Esophagus (tissue), 2 donors: ENCODE results near the gene PARD3B. TPM values are rescaled to one million over a fixed set of nuclear protein-coding genes. Genes with fewer than 3 reads are reported as not detected.

Experiments used
- H3K27ac ChIP-seq, 2 donors: one replicate each; pipeline ENCODE4 v1.5.1; 2013; ENCODE audit warnings: low read depth in 2 of 2, mild to moderate bottlenecking in 2 of 2, inconsistent platforms in 1 of 2, low read length in 1 of 2, moderate library complexity in 1 of 2
- H3K27me3 ChIP-seq, 2 donors: one replicate each; pipeline ENCODE4 v1.6.1; 2013; ENCODE audit warnings: low read length in 2 of 2, control low read depth in 1 of 2, mild to moderate bottlenecking in 1 of 2; ENCODE audit not compliant: insufficient read depth in 2 of 2, control insufficient read depth in 1 of 2
- H3K36me3 ChIP-seq, 2 donors: one replicate each; pipeline ENCODE4 v1.6.1; 2013; ENCODE audit warnings: low read length in 1 of 2; ENCODE audit not compliant: control insufficient read depth in 2 of 2, insufficient read depth in 2 of 2
- H3K4me1 ChIP-seq, 2 donors: one replicate each; pipeline ENCODE4 v1.6.1; 2013; ENCODE audit warnings: low read length in 1 of 2; ENCODE audit not compliant: control insufficient read depth in 2 of 2, insufficient read depth in 2 of 2
- H3K4me3 ChIP-seq, 2 donors: one replicate each; pipeline ENCODE4 v1.5.1; 2013; ENCODE audit warnings: low read length in 2 of 2, mild to moderate bottlenecking in 2 of 2, low read depth in 1 of 2, moderate library complexity in 1 of 2
- H3K9me3 ChIP-seq, 2 donors: one replicate each; pipeline ENCODE4 v1.6.1; 2013; ENCODE audit warnings: mild to moderate bottlenecking in 2 of 2, low read depth in 1 of 2, low read length in 1 of 2, moderate library complexity in 1 of 2; ENCODE audit not compliant: control insufficient read depth in 2 of 2, insufficient read depth in 1 of 2
- WGBS, 2 donors: extraction: QIAGEN DNeasy Blood & Tissue Kit; methylation state at CpG; one replicate each; pipeline ENCODE4 v1.1.7; 2013; 5-methylcytosine and 5-hydroxymethylcytosine counted together
- polyA plus RNA-seq, 2 donors: library from polyadenylated mRNA; stranded (reverse); fragments of 200-250 nt; gene quantifications; one replicate each; pipeline ENCODE4 v1.2.3, GENCODE V29; 2013
- donor health status: healthy with polysubstance abuse.
- donor health status: Bipolar disorder and iron deficiency.

The PARD3B gene
- polyA plus RNA-seq, 2 donors, result 1.2 to 1.3 TPM

DNA sequence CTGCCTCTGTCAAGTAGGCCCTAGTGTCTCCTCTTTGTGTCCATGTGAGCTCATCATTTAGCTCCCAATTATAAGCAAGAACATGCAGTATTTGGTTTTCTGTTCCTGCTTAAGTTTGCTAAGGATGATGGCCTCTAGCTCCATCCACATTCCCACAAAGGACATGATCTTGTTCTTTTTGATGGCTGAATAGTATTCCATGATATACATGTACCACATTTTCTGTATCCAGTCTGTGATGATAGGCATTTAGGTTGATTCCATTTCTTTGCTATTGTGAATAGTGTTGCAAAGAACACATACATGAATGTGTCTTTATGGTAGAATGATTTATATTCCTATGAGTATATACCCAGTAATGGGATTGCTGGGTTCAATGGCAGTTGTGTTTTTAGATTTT is 263.2 kb downstream of the PARD3B start:
- no peak overlapping the region for H3K27ac ChIP-seq
- no peaks in the 10 kb centered on the region for H3K9me3 ChIP-seq
- H3K4me3 ChIP-seq, result no peak overlapping the region
- no peaks in the 10 kb centered on the region for H3K27me3 ChIP-seq
- H3K36me3 ChIP-seq, result no peaks in the 10 kb centered on the region
- peaks cover 0 to 2% of the 10 kb centered on the region in 2 donors for H3K4me1 ChIP-seq

DNA sequence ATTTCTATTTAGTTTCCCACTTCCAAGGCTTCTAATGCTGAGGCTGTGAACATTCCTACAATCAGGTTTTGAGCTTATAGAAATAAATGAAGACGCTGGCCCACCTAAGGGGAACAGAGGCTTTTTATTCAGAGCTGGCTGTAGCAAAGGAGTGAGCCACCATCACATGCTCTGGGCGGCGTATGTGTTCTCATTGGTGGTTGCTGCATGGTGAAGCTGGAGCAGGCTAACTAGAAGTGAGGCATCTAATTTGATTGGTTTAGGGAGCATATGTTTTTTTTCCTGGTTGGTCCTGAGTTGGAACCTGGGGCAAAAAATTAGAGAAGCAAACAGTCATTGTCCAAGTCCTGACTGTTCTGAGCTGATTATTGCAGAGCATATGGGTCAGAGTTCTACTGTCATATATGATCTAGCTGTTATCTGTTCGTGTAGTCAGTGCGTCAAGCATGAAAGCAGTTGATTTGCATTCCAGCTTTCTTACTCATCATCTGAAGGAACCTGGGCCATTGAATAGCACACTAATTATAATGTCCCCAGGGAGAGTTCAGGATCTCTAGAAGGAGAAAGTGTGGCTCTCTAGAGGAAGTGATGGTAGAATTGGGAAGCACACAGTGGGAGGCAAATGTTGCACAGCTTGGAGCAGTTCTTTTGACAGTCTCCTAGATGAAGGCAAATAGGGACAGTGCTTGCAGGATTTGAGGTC is 279.6 kb downstream of the PARD3B start:
- H3K27me3 ChIP-seq, result no peaks in the 10 kb centered on the region
- H3K27ac ChIP-seq, result no peak overlapping the region
- no peak overlapping the region for H3K4me3 ChIP-seq
- no peaks in the 10 kb centered on the region for H3K36me3 ChIP-seq
- 78 to 81% methylated on average over 5 of the region's 5 CpGs for WGBS, 2 donors
- no peaks in the 10 kb centered on the region for H3K4me1 ChIP-seq
- H3K9me3 ChIP-seq, result no peaks in the 10 kb centered on the region

DNA sequence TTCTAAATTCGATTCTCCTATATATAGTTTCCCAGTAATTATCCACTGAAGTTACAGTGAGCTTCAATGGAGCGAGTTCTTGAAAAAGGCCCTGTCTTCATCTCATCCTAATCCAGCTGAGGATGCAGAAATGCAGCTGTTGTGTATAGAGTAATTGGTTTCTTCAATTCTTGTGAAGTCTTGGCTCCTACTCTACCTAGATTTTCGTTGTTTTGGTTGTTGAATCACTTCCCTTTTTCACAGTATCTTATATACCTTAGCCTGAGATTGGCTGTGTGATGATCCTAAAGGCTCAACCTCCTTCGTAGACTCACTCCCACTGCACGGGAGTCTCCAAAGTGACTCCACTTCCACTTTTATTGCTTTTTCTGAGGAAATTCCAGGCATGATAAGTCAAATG is 280.4 kb downstream of the PARD3B start:
- no peaks in the 10 kb centered on the region for H3K27me3 ChIP-seq
- H3K4me3 ChIP-seq, result no peak overlapping the region
- H3K36me3 ChIP-seq, result no peaks in the 10 kb centered on the region
- no peaks in the 10 kb centered on the region for H3K9me3 ChIP-seq
- no peak overlapping the region for H3K27ac ChIP-seq
- H3K4me1 ChIP-seq, result no peaks in the 10 kb centered on the region
- 89 to 90% methylated on average over 5 of the region's 5 CpGs for WGBS, 2 donors

DNA sequence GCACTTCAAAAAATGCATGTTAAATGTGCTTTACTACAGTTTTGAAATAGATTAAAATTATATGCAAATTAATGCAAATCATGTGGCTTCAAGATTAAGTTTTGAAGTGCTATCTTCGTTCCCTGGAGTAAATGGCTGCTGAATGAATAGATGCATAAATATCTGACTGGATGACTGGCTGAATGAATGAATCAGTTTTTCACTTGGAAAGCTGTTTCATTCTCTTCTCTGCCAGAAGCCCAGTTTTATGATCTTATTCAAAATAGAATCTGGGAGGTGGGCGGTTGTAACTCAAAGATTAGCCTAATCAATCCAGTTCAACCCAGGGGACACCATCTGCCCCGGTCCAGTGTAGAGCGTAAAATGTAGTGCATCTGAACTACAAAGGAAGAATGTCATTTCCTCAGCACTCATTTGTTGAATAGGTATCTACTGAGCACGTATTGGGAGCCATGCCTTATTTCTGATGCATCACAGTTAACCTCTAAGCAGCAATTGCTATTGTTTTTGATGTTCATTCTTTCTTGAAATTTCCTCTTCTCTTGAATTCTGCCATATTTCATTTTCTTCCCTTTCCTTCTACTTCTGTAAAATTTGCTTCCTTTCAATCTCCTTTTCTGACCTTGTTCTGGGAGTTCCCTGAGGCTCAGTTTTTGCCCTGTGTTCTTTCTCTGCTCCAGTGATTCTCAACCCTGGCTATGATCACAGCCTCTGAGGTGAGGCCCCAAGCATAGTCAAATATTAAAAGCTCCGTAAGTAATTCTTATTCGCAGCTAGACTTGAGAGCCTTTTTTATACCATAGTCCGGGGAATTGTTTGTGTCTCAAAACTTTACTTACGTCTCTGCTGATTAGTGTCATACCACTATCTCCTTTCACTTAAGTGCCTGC is 282.7 kb downstream of the PARD3B start:
- WGBS, 2 donors, result 86% methylated on average over 9 of the region's 9 CpGs
- Histone ChIP-seq H3K36me3 (no peaks in the 10 kb centered on the region), H3K27ac (no peak overlapping the region), H3K4me1 (no peaks in the 10 kb centered on the region), H3K27me3 (no peaks in the 10 kb centered on the region), H3K4me3 (no peak overlapping the region), H3K9me3 (no peaks in the 10 kb centered on the region)

DNA sequence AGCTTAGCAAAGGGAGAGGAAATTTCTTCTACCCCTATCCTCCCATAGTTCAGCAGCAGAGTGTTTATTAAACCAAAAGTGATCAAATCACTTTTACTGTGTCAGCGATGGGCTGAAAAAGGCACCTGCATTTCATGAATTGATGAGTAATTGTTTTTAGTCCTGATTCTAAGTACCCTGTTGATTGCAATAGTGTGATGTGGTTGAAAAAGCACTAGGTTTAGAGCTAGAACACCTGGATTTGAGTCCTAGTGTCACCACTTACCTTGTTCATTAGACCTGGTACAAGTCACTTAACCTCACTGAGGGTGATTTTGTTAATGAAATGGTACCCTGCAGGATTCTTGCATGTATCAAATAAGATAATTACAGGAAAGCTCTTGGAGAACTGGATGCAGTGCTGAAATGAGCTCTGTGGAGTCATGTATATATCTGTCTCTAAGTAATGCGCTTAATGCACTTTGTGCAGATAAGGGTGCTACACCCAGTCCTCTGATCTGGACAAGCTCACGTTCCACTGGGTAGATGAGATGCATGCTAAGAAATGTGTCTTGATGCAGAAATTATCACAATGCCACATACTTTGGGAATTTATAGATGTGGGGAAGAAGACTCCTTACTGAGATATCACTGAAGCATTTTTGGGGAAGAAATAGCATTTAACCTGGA is 289.6 kb downstream of the PARD3B start:
- no peaks in the 10 kb centered on the region for H3K27me3 ChIP-seq
- WGBS, 2 donors, result 95 to 96% methylated on average over 3 of the region's 3 CpGs
- no peaks in the 10 kb centered on the region for H3K36me3 ChIP-seq
- H3K27ac ChIP-seq, result no peak overlapping the region
- no peaks in the 10 kb centered on the region for H3K4me1 ChIP-seq
- H3K9me3 ChIP-seq, result no peaks in the 10 kb centered on the region
- no peak overlapping the region for H3K4me3 ChIP-seq

DNA sequence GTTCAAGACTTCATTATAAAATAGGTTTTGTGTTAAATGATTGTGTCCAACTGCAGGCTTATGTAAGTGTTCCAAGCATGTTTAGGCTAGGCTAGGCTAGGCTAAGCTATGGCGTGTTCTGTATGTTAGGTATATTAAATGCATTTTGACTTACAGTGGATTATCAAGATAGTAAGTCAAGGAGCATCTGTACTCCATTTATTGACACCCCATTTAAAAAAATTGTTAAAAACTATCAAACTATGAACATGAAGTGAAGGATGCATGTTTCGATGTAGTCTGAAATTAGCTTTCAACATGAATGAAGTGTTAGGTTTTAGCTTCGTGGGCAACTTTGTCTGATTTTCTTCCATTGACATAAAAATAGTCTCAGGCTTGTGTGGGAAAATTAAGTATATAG is 290.5 kb downstream of the PARD3B start:
- Histone ChIP-seq H3K27ac (no peak overlapping the region), H3K9me3 (no peaks in the 10 kb centered on the region), H3K4me1 (no peaks in the 10 kb centered on the region), H3K4me3 (no peak overlapping the region), H3K27me3 (no peaks in the 10 kb centered on the region), H3K36me3 (no peaks in the 10 kb centered on the region)
- 95 to 96% methylated on average over 3 of the region's 3 CpGs for whole genome bisulfite sequencing, 2 donors

DNA sequence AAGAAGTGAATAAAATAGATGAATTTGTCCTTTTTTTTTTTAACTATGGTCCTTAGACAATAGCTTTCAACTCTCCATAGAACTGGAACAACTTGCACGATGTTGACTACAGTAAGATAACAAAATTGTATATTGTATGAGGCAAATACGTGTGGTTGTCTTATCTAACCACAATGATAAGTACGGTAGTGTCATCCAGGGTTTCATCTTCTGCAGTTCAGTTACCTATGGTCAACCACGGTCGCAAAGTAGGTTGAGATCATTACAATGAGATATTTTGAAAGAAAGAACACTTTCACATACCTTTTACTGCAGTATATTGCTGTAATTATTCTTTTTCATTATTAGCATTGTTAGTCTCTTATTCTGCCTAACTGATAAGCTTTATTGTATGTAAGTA is 295.2 kb downstream of the PARD3B start:
- Histone ChIP-seq H3K9me3 (no peaks in the 10 kb centered on the region), H3K4me1 (peaks cover 0 to 3% of the 10 kb centered on the region in 2 donors), H3K4me3 (no peak overlapping the region), H3K27me3 (no peaks in the 10 kb centered on the region), H3K36me3 (no peaks in the 10 kb centered on the region), H3K27ac (no peak overlapping the region)
- WGBS, 2 donors, result 82 to 89% methylated on average over 5 of the region's 5 CpGs

DNA sequence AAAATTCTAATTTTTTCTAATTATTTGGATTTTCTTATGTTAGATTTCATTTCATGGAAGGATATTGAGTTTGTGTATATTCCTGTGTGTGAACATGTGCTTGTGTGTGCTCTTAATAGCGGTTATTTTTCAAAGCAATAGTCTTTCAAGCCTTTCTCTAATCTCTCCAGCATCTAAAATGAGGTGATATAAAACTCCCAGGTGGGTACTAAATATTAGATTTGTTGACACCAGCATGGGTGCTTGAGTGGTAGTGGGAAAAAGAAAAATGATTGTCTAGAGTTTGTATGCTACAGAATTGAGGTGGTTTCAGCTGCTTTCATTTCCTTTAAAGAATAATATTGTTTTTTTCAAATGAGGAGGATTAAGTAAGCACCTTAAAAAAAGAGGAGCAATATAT is 296.8 kb downstream of the PARD3B start:
- Histone ChIP-seq H3K36me3 (no peaks in the 10 kb centered on the region), H3K4me1 (peaks cover 0 to 3% of the 10 kb centered on the region in 2 donors), H3K4me3 (no peak overlapping the region), H3K9me3 (no peaks in the 10 kb centered on the region), H3K27me3 (no peaks in the 10 kb centered on the region), H3K27ac (no peak overlapping the region)
- 91 to 93% methylated on average over 1 of the region's 1 CpG for WGBS, 2 donors

DNA sequence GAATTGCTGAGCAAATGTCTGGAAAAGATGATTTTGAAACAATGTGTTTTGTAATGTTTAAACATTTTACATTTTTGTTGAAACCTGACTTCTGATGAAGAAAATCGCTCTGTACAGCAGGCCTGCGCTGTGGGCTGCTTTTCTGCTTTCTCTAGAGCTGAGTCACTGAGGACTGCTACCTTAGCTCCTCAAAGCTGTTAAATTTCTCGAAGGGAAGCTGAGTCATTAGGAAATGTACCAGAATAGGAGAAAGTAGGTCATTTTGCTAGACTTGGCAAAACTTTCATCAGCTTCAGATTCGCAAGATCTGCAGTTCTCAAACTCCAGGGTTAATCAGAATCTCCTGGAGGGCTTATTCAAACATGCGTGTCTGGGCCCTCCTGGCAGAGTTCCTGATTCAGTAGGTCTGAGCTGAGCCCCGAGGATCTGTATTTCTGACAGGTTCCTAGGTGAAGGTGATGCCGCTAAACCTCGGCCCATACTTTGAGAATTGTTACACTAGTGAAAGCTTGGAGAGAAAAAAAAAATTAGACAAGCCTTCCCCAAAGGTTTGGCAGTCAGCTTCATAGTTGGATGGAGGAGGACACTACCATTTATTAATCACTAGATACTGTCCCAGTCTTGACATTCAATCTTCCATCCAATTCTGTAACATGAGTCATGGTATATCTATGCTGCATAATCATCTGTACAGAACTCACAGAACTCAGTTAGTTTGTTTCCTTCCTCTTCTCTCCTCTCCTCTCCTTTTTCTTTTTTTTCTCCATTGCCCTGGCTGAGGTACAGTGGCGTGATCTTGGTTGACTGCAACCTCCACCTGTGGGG is 297.6 kb downstream of the PARD3B start:
- 31 to 47% methylated on average over 9 of the region's 9 CpGs for WGBS, 2 donors
- no peaks in the 10 kb centered on the region for H3K36me3 ChIP-seq
- H3K4me3 ChIP-seq, result peak overlapping the region in 1 of 2 donors; percentile 31
- no peaks in the 10 kb centered on the region for H3K27me3 ChIP-seq
- H3K27ac ChIP-seq, result peak overlapping the region in 1 of 2 donors; percentile 64
- H3K9me3 ChIP-seq, result no peaks in the 10 kb centered on the region
- H3K4me1 ChIP-seq, result peaks cover 0 to 3% of the 10 kb centered on the region in 2 donors
